H1 (cell line): ENCODE results near the gene FAHD1. TPM values are rescaled to one million over a fixed set of nuclear protein-coding genes. Genes with fewer than 3 reads are reported as not detected.

Source experiments
- CTCF ChIA-PET: fragments of 300-600 bp; sonication (Branson Sonifier 250); formaldehyde crosslinking; loops from one replicate; lab custom pipeline; 2021; ENCODE audit not compliant: partially characterized antibody; lab: Charles Lee
- POLR2A ChIA-PET: fragments of 300-600 bp; sonication (Branson Sonifier 250); formaldehyde crosslinking; loops from one replicate; lab custom pipeline; 2021; ENCODE audit warnings: inconsistent platforms; ENCODE audit not compliant: partially characterized antibody; lab: Charles Lee
- DNase-seq, 2 experiments: peaks; one replicate each; pipeline versions ENCODE4 v3.0.0 to v3.0.0-alpha.2; 2010 to 2022; ENCODE audit warnings: low spot score in 2 of 2, low read depth in 1 of 2, mixed read lengths in 1 of 2
- FAIRE-seq: peaks from 2 replicates; lab custom pipeline; 2011; peaks lifted over from hg19 to GRCh38; lab: Jason Lieb, UNC
- H2AFZ ChIP-seq: 2 replicates; pipeline ENCODE4 v1.8.1; 2012; ENCODE audit warnings: low read length, inconsistent platforms
- H2AK5ac ChIP-seq: 2 replicates; pipeline ENCODE4 v1.6.1; 2013; ENCODE audit warnings: low read depth, low read length
- H2BK120ac ChIP-seq: replicated peaks from 2 replicates; pipeline ENCODE3; 2013; ENCODE audit warnings: low read depth, low read length, inconsistent platforms
- H2BK12ac ChIP-seq: 2 replicates; pipeline ENCODE4 v1.6.1; 2013; ENCODE audit warnings: low read depth, low read length
- H2BK15ac ChIP-seq: 2 replicates; pipeline ENCODE4 v1.6.1; 2013; ENCODE audit warnings: low read length
- H2BK20ac ChIP-seq: 2 replicates; pipeline ENCODE4 v1.6.1; 2013; ENCODE audit warnings: low read length
- H2BK5ac ChIP-seq: 2 replicates; pipeline ENCODE4 v1.6.1; 2013; ENCODE audit warnings: low read depth, low read length
- H3K14ac ChIP-seq: 2 replicates; pipeline ENCODE4 v1.6.1; 2013; ENCODE audit warnings: inconsistent platforms; ENCODE audit not compliant: insufficient read length
- H3K18ac ChIP-seq: 2 replicates; pipeline ENCODE4 v1.6.1; 2013; ENCODE audit warnings: low read length; ENCODE audit errors: extremely low read depth
- H3K23ac ChIP-seq: 2 replicates; pipeline ENCODE4 v1.6.1; 2013; ENCODE audit warnings: inconsistent platforms; ENCODE audit not compliant: insufficient read length
- H3K23me2 ChIP-seq: 2 replicates; pipeline ENCODE4 v1.6.1; 2013; ENCODE audit warnings: low read depth, low read length
- H3K27ac ChIP-seq: 2 replicates; pipeline ENCODE4 v1.6.1; 2011; ENCODE audit warnings: low read depth, low read length, inconsistent platforms
- H3K27me3 ChIP-seq, 4 experiments: replicated peaks in 1 of 4; 1 replicate in 1 of 4; 2 replicates in 3 of 4; pipeline versions ENCODE4 v1.6.1 to v1.8.1; 2011 to 2013; ENCODE audit warnings: low read length in 3 of 4, mild to moderate bottlenecking in 3 of 4, inconsistent platforms in 2 of 4, mixed read lengths in 2 of 4, moderate library complexity in 1 of 4; ENCODE audit not compliant: control insufficient read depth in 3 of 4, insufficient read depth in 3 of 4; ENCODE audit errors: extremely low read depth in 1 of 4
- H3K36me3 ChIP-seq, 4 experiments: 2 replicates each; pipeline versions ENCODE4 v1.6.1 to v1.8.1; 2011 to 2013; ENCODE audit warnings: mild to moderate bottlenecking in 4 of 4, low read length in 3 of 4, moderate library complexity in 2 of 4, control low read depth in 1 of 4, inconsistent platforms in 1 of 4; ENCODE audit not compliant: insufficient read depth in 4 of 4, control insufficient read depth in 2 of 4
- H3K4ac ChIP-seq: replicated peaks from 2 replicates; pipeline ENCODE3; 2013; ENCODE audit warnings: low read length, low read depth, mixed read lengths, inconsistent platforms; ENCODE audit not compliant: insufficient read length
- H3K4me1 ChIP-seq, 4 experiments: replicated peaks in 1 of 4; 1 replicate in 1 of 4; 2 replicates in 3 of 4; pipeline versions ENCODE4 v1.6.1 to v1.8.1; 2011 to 2013; ENCODE audit warnings: low read length in 3 of 4, inconsistent platforms in 2 of 4, mixed read lengths in 1 of 4; ENCODE audit not compliant: insufficient read depth in 4 of 4, control insufficient read depth in 3 of 4
- H3K4me2 ChIP-seq, 2 experiments: 2 replicates each; pipeline versions ENCODE4 v1.6.1 to v1.8.1; 2011 to 2013; ENCODE audit warnings: low read depth in 2 of 2, low read length in 2 of 2, control low read depth in 1 of 2, inconsistent platforms in 1 of 2, mild to moderate bottlenecking in 1 of 2; ENCODE audit not compliant: insufficient read depth in 1 of 2
- H3K4me3 ChIP-seq, 4 experiments: fragments of 200-600, 300-600 bp in 1 of 4; sonication (generic), shearing (Covaris generic), sonication (Bioruptor Twin) in 1 of 4; 2 replicates each; pipeline versions ENCODE4 v1.5.1 to v1.8.1; 2011 to 2016; ENCODE audit warnings: low read length in 4 of 4, low read depth in 3 of 4, control low read depth in 2 of 4, inconsistent platforms in 2 of 4, mild to moderate bottlenecking in 2 of 4, mixed read lengths in 1 of 4, moderate library complexity in 1 of 4; ENCODE audit not compliant: insufficient read depth in 2 of 4; ENCODE audit errors: extremely low read depth in 1 of 4
- H3K56ac ChIP-seq: replicated peaks from 2 replicates; pipeline ENCODE3; 2013; ENCODE audit warnings: low read depth, mild to moderate bottlenecking, mixed read lengths, low read length, inconsistent platforms; ENCODE audit not compliant: insufficient read length
- H3K79me1 ChIP-seq: 2 replicates; pipeline ENCODE4 v1.6.1; 2013; ENCODE audit warnings: low read depth, low read length, control low read depth
- H3K79me2 ChIP-seq, 2 experiments: 2 replicates each; pipeline versions ENCODE4 v1.6.1 to v1.8.1; 2012 to 2013; ENCODE audit warnings: low read length in 2 of 2, mild to moderate bottlenecking in 2 of 2, inconsistent platforms in 1 of 2; ENCODE audit not compliant: insufficient read depth in 2 of 2, control insufficient read depth in 1 of 2
- H3K9ac ChIP-seq, 4 experiments: replicated peaks in 1 of 4; 1 replicate in 1 of 4; 2 replicates in 3 of 4; pipeline versions ENCODE4 v1.6.1 to v1.8.1; 2011 to 2013; ENCODE audit warnings: low read depth in 3 of 4, low read length in 3 of 4, control low read depth in 2 of 4, mild to moderate bottlenecking in 2 of 4, moderate library complexity in 2 of 4, inconsistent platforms in 1 of 4; ENCODE audit errors: extremely low read depth in 1 of 4
- H3K9me3 ChIP-seq, 2 experiments: 2 replicates each; pipeline versions ENCODE4 v1.6.1 to v1.8.1; 2012 to 2013; ENCODE audit warnings: mild to moderate bottlenecking in 2 of 2, moderate library complexity in 2 of 2, control low read depth in 1 of 2, inconsistent platforms in 1 of 2, low read depth in 1 of 2, low read length in 1 of 2, mixed read lengths in 1 of 2; ENCODE audit not compliant: insufficient read depth in 2 of 2
- H4K20me1 ChIP-seq, 2 experiments: replicated peaks in 1 of 2; 2 replicates each; pipeline versions ENCODE3 to v1.8.1; 2011 to 2013; ENCODE audit warnings: inconsistent platforms in 2 of 2, low read length in 2 of 2, mild to moderate bottlenecking in 1 of 2; ENCODE audit not compliant: insufficient read depth in 2 of 2, control insufficient read depth in 1 of 2
- H4K5ac ChIP-seq: 2 replicates; pipeline ENCODE4 v1.6.1; 2013; ENCODE audit warnings: low read length, low read depth, mixed read lengths, inconsistent platforms; ENCODE audit not compliant: insufficient read length
- H4K8ac ChIP-seq: 2 replicates; pipeline ENCODE4 v1.8.0; 2013; ENCODE audit warnings: mild to moderate bottlenecking, moderate library complexity, low read length, inconsistent platforms; ENCODE audit not compliant: insufficient read depth; ENCODE audit errors: extremely low read depth
- H4K91ac ChIP-seq: replicated peaks from 2 replicates; pipeline ENCODE3; 2013; ENCODE audit warnings: low read length, mixed read lengths, inconsistent platforms; ENCODE audit not compliant: insufficient read length
- ASH2L ChIP-seq: fragments of 200-600, 300-600 bp; sonication (generic); IDR thresholded peaks from one replicate; pipeline ENCODE4 v1.7.1; 2017; ENCODE audit warnings: low read length
- NANOG ChIP-seq: IDR thresholded peaks from 2 replicates; pipeline ENCODE4 v1.6.1; 2011; ENCODE audit warnings: low read length, low read depth, mild to moderate bottlenecking, inconsistent platforms; ENCODE audit not compliant: insufficient read depth, poor library complexity, severe bottlenecking
- SIX5 ChIP-seq: IDR thresholded peaks from 2 replicates; pipeline ENCODE4 v1.6.1; 2011; ENCODE audit warnings: mild to moderate bottlenecking, low read depth, low read length
- TAF1 ChIP-seq: IDR thresholded peaks from 2 replicates; pipeline ENCODE4 v1.6.1; 2011; ENCODE audit warnings: mild to moderate bottlenecking, low read depth, low read length
- ZNF274 ChIP-seq: IDR thresholded peaks from 2 replicates; pipeline ENCODE4 v1.7.0; 2012; ENCODE audit warnings: low read length, borderline replicate concordance; ENCODE audit errors: extremely low read depth
- WGBS, 2 experiments: shearing (Covaris generic) in 1 of 2; methylation state at CpG; one replicate each; pipeline versions ENCODE4 v1.1.6 to v1.1.7; 2013 to 2015; ENCODE audit warnings: low lambda C conversion rate in 2 of 2, mixed read lengths in 2 of 2, inconsistent platforms in 1 of 2, low coverage in 1 of 2, missing lambda C conversion rate in 1 of 2; ENCODE audit not compliant: insufficient replicate concordance in 2 of 2, insufficient coverage in 1 of 2, insufficient read length in 1 of 2; ENCODE audit errors: extremely low coverage in 1 of 2, missing lambda C conversion rate in 1 of 2; 5-methylcytosine and 5-hydroxymethylcytosine counted together
- polyA plus RNA-seq, 7 experiments: library from polyadenylated mRNA; depleted of rRNA in 3 of 7; stranded (reverse) in 5 of 7; unstranded in 2 of 7; fragments of >200 nt in 5 of 7; fragments of 200-250 nt in 2 of 7; gene quantifications; 1 replicate in 5 of 7; 2 replicates in 1 of 7; 4 replicates in 1 of 7; pipeline versions ENCODE4 v1.2.1 to v1.2.3, GENCODE V29; 2011 to 2013; ENCODE audit warnings: missing spikeins in 2 of 7, mixed read lengths in 2 of 7
- total RNA-seq: library from RNA; stranded (reverse); fragmentation: NEBNext Ultra II Directional; extraction: Animal tissue kit (Norgen Biotek cat#: 25700); gene quantifications from 2 replicates; pipeline ENCODE4 v1.2.1, GENCODE V29; 2021

Gene FAHD1
- total and polyA plus RNA-seq, 2 of the 8 experiments (the other 6 are each of a cell fraction or from before 2014, with no cell fraction given) = 20.4 to 31.9 TPM

- H2BK12ac ChIP-seq = no peak overlapping the region
- no peaks in the 10 kb centered on the region for H3K23me2 ChIP-seq
- H3K23ac ChIP-seq = no peak overlapping the region
- H3K9ac ChIP-seq = no peak overlapping the region
- no peak overlapping the region for H2BK20ac ChIP-seq
- no peak overlapping the region for H3K18ac ChIP-seq
- H3K14ac ChIP-seq = no peak overlapping the region
- no peak overlapping the region for H3K4ac ChIP-seq
- ChIA-PET CTCF (no interaction called here), POLR2A (interaction anchor here (1.3 to 4.0 kb wide), 5 partner anchors 10 to 31 kb away, joined by 3 to 15 read pairs (median 4); partner anchors contain the start of genes EME2 and MRPS34)
- H3K4me3 ChIP-seq = no peak overlapping the region
- H2BK15ac ChIP-seq = no peak overlapping the region
- H3K79me2 ChIP-seq = peaks cover 0 to 22% of the 10 kb centered on the region in 2 experiments; a peak in 3 of 4 replicates
- H2BK120ac ChIP-seq = no peak overlapping the region
- H4K20me1 ChIP-seq = peaks cover 17 to 18% of the 10 kb centered on the region in 2 experiments
- no peak overlapping the region for H4K91ac ChIP-seq
- H3K27me3 ChIP-seq = no peaks in the 10 kb centered on the region
- DNase-seq = no peak
- H3K9me3 ChIP-seq = no peaks in the 10 kb centered on the region
- H2AK5ac ChIP-seq = no peak overlapping the region
- H3K4me1 ChIP-seq = no peaks in the 10 kb centered on the region
- H2AFZ ChIP-seq = no peak overlapping the region
- H4K5ac ChIP-seq = no peak overlapping the region
- FAIRE-seq = no peak
- H2BK5ac ChIP-seq = no peak overlapping the region
- peaks cover 9% of the 10 kb centered on the region; the same call in 1 of the 2 replicates for H3K79me1 ChIP-seq
- WGBS, 2 experiments = 93% methylated on average over 14 of the region's 25 CpGs; no CpG with 5 or more reads in 1 of the 2 experiments
- no peak overlapping the region for H3K56ac ChIP-seq
- no peak overlapping the region for H3K4me2 ChIP-seq
- no peak overlapping the region for H4K8ac ChIP-seq
- no peak overlapping the region for H3K27ac ChIP-seq
- H3K36me3 ChIP-seq = peaks cover 0 to 44% (median 2%) of the 10 kb centered on the region in 4 experiments; a peak in 4 of 8 replicates
- no peak for TF ChIP-seq TAF1
- TF ChIP-seq NANOG = no peak
- no peak for TF ChIP-seq SIX5
- TF ChIP-seq ASH2L = no peak
- TF ChIP-seq ZNF274 = no peak
These were observed 37.4 kb upstream of the FAHD1 start for GRCh38 chr16:1789643-1790045.
